GM13977 (cell line): ENCODE data around the gene TAX1BP3.

Source experiments
- DNase-seq: peaks from one replicate; pipeline ENCODE4 v3.0.0; 2012; ENCODE audit warnings: low spot score
- CTCF ChIP-seq: IDR thresholded peaks from 2 replicates; pipeline ENCODE4 v1.5.1; 2012; ENCODE audit warnings: mild to moderate bottlenecking, control low read depth; ENCODE audit not compliant: insufficient read depth; ENCODE audit errors: extremely low read depth, missing control alignments
- in situ Hi-C: fragments of 300-500 bp; cut with MboI; formaldehyde crosslinking; loops from one replicate; pipeline ENCODE4 v1.12.0; 2022; ENCODE audit warnings: low sequenced_read_pairs, low pct_unique_long_range_greater_than_20kb, mixed read lengths, inconsistent platforms; ENCODE audit not compliant: unreplicated experiment

Gene TAX1BP3

GRCh38 chr17:3699951-3700350 is 31.6 kb upstream of the TAX1BP3 start:
- DNase-seq: no peak
- in situ Hi-C loops: no loop called here
- TF ChIP-seq CTCF: no peak

- no peak for DNase-seq
- TF ChIP-seq CTCF: no peak
- in situ Hi-C loops: no loop called here
Measured at GRCh38 chr17:3698139-3698538, 29.8 kb upstream of the TAX1BP3 start.

- no peak for DNase-seq
- in situ Hi-C loops: no loop called here
- no peak for TF ChIP-seq CTCF
Measured at GRCh38 chr17:3697103-3697476, 28.7 kb upstream of the TAX1BP3 start.

- no peak for TF ChIP-seq CTCF
- DNase-seq: peak; percentile 70
- in situ Hi-C loops: no loop called here
Measured at GRCh38 chr17:3695723-3696411, 27.5 kb upstream of the TAX1BP3 start, which contains the start of gene P2RX5. P2RX5 (minus strand) TSS chr17:3696155; CDS start chr17:3696005, 150 bp downstream.

- no peak for DNase-seq
- in situ Hi-C loops: no loop called here
- no peak for TF ChIP-seq CTCF
Measured at GRCh38 chr17:3695129-3695722, 26.8 kb upstream of the TAX1BP3 start.

GRCh38 chr17:3693829-3694231 is 25.5 kb upstream of the TAX1BP3 start:
- DNase-seq: no peak
- no peak for TF ChIP-seq CTCF
- in situ Hi-C loops: no loop called here
